Measurements from ENCODE around the gene RPS5. TPM values are rescaled to one million over a fixed set of nuclear protein-coding genes. Genes with fewer than 3 reads are reported as not detected.

Gene RPS5
- total and polyA plus RNA-seq, 4 donors: 609 to 1,636 (median 1,064) TPM

GRCh38 chr19:58350001-58350861, 36.8 kb upstream of the RPS5 start:
- no peaks in the 10 kb centered on the region for H3K36me3 ChIP-seq (ENCODE audit: control insufficient read depth in 1 of 2, insufficient read depth in 2 of 2, low read length in 1 of 2)
- ATAC-seq (ENCODE audit: low FRiP score): no peak
- H3K27me3 ChIP-seq (ENCODE audit: control insufficient read depth in 1 of 2, insufficient read depth in 2 of 2, low read length in 1 of 2): no peaks in the 10 kb centered on the region

GRCh38 chr19:58350871-58351557, 36.1 kb upstream of the RPS5 start:
- Histone ChIP-seq H3K4me1 (ENCODE audit: control insufficient read depth in 1 of 2, insufficient read depth in 2 of 2, low read length in 2 of 2) (no peaks in the 10 kb centered on the region), H3K27ac (ENCODE audit: low read depth in 1 of 2, low read length in 2 of 2) (no peak overlapping the region), H3K9me3 (ENCODE audit: control insufficient read depth, low read length) (no peaks in the 10 kb centered on the region), H3K4me3 (ENCODE audit: low read length in 2 of 2) (no peak overlapping the region), H3K36me3 (ENCODE audit: control insufficient read depth in 1 of 2, insufficient read depth in 2 of 2, low read length in 1 of 2) (no peaks in the 10 kb centered on the region), H3K27me3 (ENCODE audit: control insufficient read depth in 1 of 2, insufficient read depth in 2 of 2, low read length in 1 of 2) (no peaks in the 10 kb centered on the region)
- ATAC-seq (ENCODE audit: low FRiP score) (no peak), DNase-seq (peak in 1 of 2 donors; percentile 69)
- intact Hi-C loops (cut with DNase I): no loop called here
- 54 to 74% methylated on average over 34 of the region's 34 CpGs for WGBS, 2 donors

More at GRCh38 chr19:58350001-58350861, 36.8 kb upstream of the RPS5 start:
- intact Hi-C loops (cut with DNase I): no loop called here
- Histone ChIP-seq H3K9me3 (ENCODE audit: control insufficient read depth, low read length) (no peaks in the 10 kb centered on the region), H3K4me3 (ENCODE audit: low read length in 2 of 2) (no peak overlapping the region), H3K4me1 (ENCODE audit: control insufficient read depth in 1 of 2, insufficient read depth in 2 of 2, low read length in 2 of 2) (no peaks in the 10 kb centered on the region), H3K27ac (ENCODE audit: low read depth in 1 of 2, low read length in 2 of 2) (no peak overlapping the region)
- WGBS, 2 donors: 10 to 24% methylated on average over 82 to 84 of the region's 84 CpGs
- peak; percentile 30 to 74 for DNase-seq

GRCh38 chr19:58351558-58351878, 35.6 kb upstream of the RPS5 start:
- Histone ChIP-seq H3K27me3 (ENCODE audit: control insufficient read depth in 1 of 2, insufficient read depth in 2 of 2, low read length in 1 of 2) (no peaks in the 10 kb centered on the region), H3K4me3 (ENCODE audit: low read length in 2 of 2) (no peak overlapping the region), H3K9me3 (ENCODE audit: control insufficient read depth, low read length) (no peaks in the 10 kb centered on the region), H3K27ac (ENCODE audit: low read depth in 1 of 2, low read length in 2 of 2) (no peak overlapping the region), H3K36me3 (ENCODE audit: control insufficient read depth in 1 of 2, insufficient read depth in 2 of 2, low read length in 1 of 2) (no peaks in the 10 kb centered on the region), H3K4me1 (ENCODE audit: control insufficient read depth in 1 of 2, insufficient read depth in 2 of 2, low read length in 2 of 2) (no peaks in the 10 kb centered on the region)
- intact Hi-C loops (cut with DNase I): no loop called here
- ATAC-seq (ENCODE audit: low FRiP score): no peak
- WGBS, 2 donors: 82 to 91% methylated on average over 7 to 9 of the region's 9 CpGs
- DNase-seq: peak in 1 of 2 donors; percentile 29

GRCh38 chr19:58351990-58352755, 34.9 kb upstream of the RPS5 start:
- WGBS, 2 donors: 85% methylated on average over 23 of the region's 23 CpGs

GRCh38 chr19:58352760-58353671, 34.1 kb upstream of the RPS5 start, which contains the start of gene A1BG:
TSS of gene A1BG (minus strand) at chr19:58353492. CDS start at chr19:58353437, 55 bp downstream.
- WGBS, 2 donors: 81 to 86% methylated on average over 26 of the region's 26 CpGs

More at GRCh38 chr19:58351990-58352755, 34.9 kb upstream of the RPS5 start:
- ATAC-seq (ENCODE audit: low FRiP score): no peak
- H3K27me3 ChIP-seq (ENCODE audit: control insufficient read depth in 1 of 2, insufficient read depth in 2 of 2, low read length in 1 of 2): no peaks in the 10 kb centered on the region
- H3K4me1 ChIP-seq (ENCODE audit: control insufficient read depth in 1 of 2, insufficient read depth in 2 of 2, low read length in 2 of 2): no peaks in the 10 kb centered on the region
- peak; percentile 35 to 63 for DNase-seq
- no peak overlapping the region for H3K4me3 ChIP-seq (ENCODE audit: low read length in 2 of 2)
- H3K27ac ChIP-seq (ENCODE audit: low read depth in 1 of 2, low read length in 2 of 2): no peak overlapping the region
- no peaks in the 10 kb centered on the region for H3K36me3 ChIP-seq (ENCODE audit: control insufficient read depth in 1 of 2, insufficient read depth in 2 of 2, low read length in 1 of 2)
- intact Hi-C loops (cut with DNase I): no loop called here
- H3K9me3 ChIP-seq (ENCODE audit: control insufficient read depth, low read length): no peaks in the 10 kb centered on the region

GRCh38 chr19:58353717-58354477, 33.2 kb upstream of the RPS5 start:
- Histone ChIP-seq H3K36me3 (ENCODE audit: control insufficient read depth in 1 of 2, insufficient read depth in 2 of 2, low read length in 1 of 2) (no peaks in the 10 kb centered on the region), H3K4me1 (ENCODE audit: control insufficient read depth in 1 of 2, insufficient read depth in 2 of 2, low read length in 2 of 2) (no peaks in the 10 kb centered on the region), H3K9me3 (ENCODE audit: control insufficient read depth, low read length) (no peaks in the 10 kb centered on the region), H3K4me3 (ENCODE audit: low read length in 2 of 2) (no peak overlapping the region), H3K27ac (ENCODE audit: low read depth in 1 of 2, low read length in 2 of 2) (no peak overlapping the region), H3K27me3 (ENCODE audit: control insufficient read depth in 1 of 2, insufficient read depth in 2 of 2, low read length in 1 of 2) (no peaks in the 10 kb centered on the region)
- ATAC-seq (ENCODE audit: low FRiP score): no peak
- peak; percentile 38 to 57 for DNase-seq
- intact Hi-C loops (cut with DNase I): no loop called here
- whole genome bisulfite sequencing, 2 donors: 90 to 92% methylated on average over 15 of the region's 15 CpGs

More at GRCh38 chr19:58352760-58353671, 34.1 kb upstream of the RPS5 start, which contains the start of gene A1BG:
- Histone ChIP-seq H3K27ac (ENCODE audit: low read depth in 1 of 2, low read length in 2 of 2) (no peak within 1 kb of the TSS), H3K4me1 (ENCODE audit: control insufficient read depth in 1 of 2, insufficient read depth in 2 of 2, low read length in 2 of 2) (no peaks in the 10 kb centered on the region), H3K9me3 (ENCODE audit: control insufficient read depth, low read length) (no peaks in the 10 kb centered on the region), H3K27me3 (ENCODE audit: control insufficient read depth in 1 of 2, insufficient read depth in 2 of 2, low read length in 1 of 2) (no peaks in the 10 kb centered on the region), H3K4me3 (ENCODE audit: low read length in 2 of 2) (no peak within 1 kb of the TSS), H3K36me3 (ENCODE audit: control insufficient read depth in 1 of 2, insufficient read depth in 2 of 2, low read length in 1 of 2) (no peaks in the 10 kb centered on the region)
- no peak for ATAC-seq (ENCODE audit: low FRiP score)
- intact Hi-C loops (cut with DNase I): no loop called here
- DNase-seq: peak; percentile 44 to 68

- Histone ChIP-seq H3K36me3 (ENCODE audit: control insufficient read depth in 1 of 2, insufficient read depth in 2 of 2, low read length in 1 of 2) (no peaks in the 10 kb centered on the region), H3K27me3 (ENCODE audit: control insufficient read depth in 1 of 2, insufficient read depth in 2 of 2, low read length in 1 of 2) (no peaks in the 10 kb centered on the region)
Observed at GRCh38 chr19:58354478-58355030, 32.5 kb upstream of the RPS5 start.

More at GRCh38 chr19:58354478-58355030, 32.5 kb upstream of the RPS5 start:
- Histone ChIP-seq H3K4me3 (ENCODE audit: low read length in 2 of 2) (no peak overlapping the region), H3K4me1 (ENCODE audit: control insufficient read depth in 1 of 2, insufficient read depth in 2 of 2, low read length in 2 of 2) (no peaks in the 10 kb centered on the region), H3K27ac (ENCODE audit: low read depth in 1 of 2, low read length in 2 of 2) (no peak overlapping the region), H3K9me3 (ENCODE audit: control insufficient read depth, low read length) (no peaks in the 10 kb centered on the region)
- intact Hi-C loops (cut with DNase I): no loop called here
- ATAC-seq (ENCODE audit: low FRiP score) (no peak), DNase-seq (peak; percentile 9 to 37)
- 83 to 85% methylated on average over 5 to 6 of the region's 6 CpGs for WGBS, 2 donors
